HepG2 (cell line): ENCODE data around the gene ADGRF1.

ENCODE experiments used
- ZBTB43 ChIP-seq: sonication (generic); formaldehyde crosslinking; conservative IDR thresholded peaks from 2 replicates; pipeline ENCODE4 v1.4.0; 2020; ENCODE audit warnings: missing genetic modification reagents
- ZSCAN21 ChIP-seq: sonication (generic); formaldehyde crosslinking; IDR thresholded peaks from 2 replicates; pipeline ENCODE4 v1.8.0; 2022; ENCODE audit warnings: mild to moderate bottlenecking, missing genetic modification reagents, moderate library complexity, borderline replicate concordance

- TF ChIP-seq ZBTB43 (CRISPR knock-in tag) (no peak), ZSCAN21 (CRISPR knock-in tag) (no peak)
Observed at GRCh38 chr6:47034926-47035325, 7.2 kb downstream of the ADGRF1 start.
